Nephron progenitor cell (in vitro differentiated cells): ENCODE measurements around the gene ARID5B.

Source experiments
- DNase-seq: peaks from one replicate; pipeline ENCODE4 v3.0.0; 2021
- H3K27ac Mint-ChIP-seq: 2 replicates; pipeline ENCODE4 v1.8.0; 2021; ENCODE audit warnings: mild to moderate bottlenecking, moderate library complexity, mixed read lengths
- H3K27me3 Mint-ChIP-seq: 2 replicates; pipeline ENCODE4 v1.8.0; 2021; ENCODE audit warnings: mild to moderate bottlenecking, low read depth, mixed read lengths; ENCODE audit not compliant: poor library complexity
- H3K36me3 Mint-ChIP-seq: 2 replicates; pipeline ENCODE4 v1.8.0; 2021; ENCODE audit warnings: low read depth, mixed read lengths
- H3K4me1 Mint-ChIP-seq: 2 replicates; pipeline ENCODE4 v1.8.0; 2021; ENCODE audit warnings: mixed read lengths
- H3K4me3 Mint-ChIP-seq: 2 replicates; pipeline ENCODE4 v1.8.0; 2021; ENCODE audit warnings: mild to moderate bottlenecking, moderate library complexity, mixed read lengths
- H3K9me3 Mint-ChIP-seq: 2 replicates; pipeline ENCODE4 v1.8.0; 2021; ENCODE audit warnings: mild to moderate bottlenecking, moderate library complexity, mixed read lengths
- CTCF ChIP-seq: fragments of 200-600 bp; sonication (generic); IDR thresholded peaks from 2 replicates; pipeline ENCODE4 v1.5.0; 2021; ENCODE audit warnings: antibody characterized with exemption

ARID5B gene

GRCh38 chr10:61931620-61932332 is 30.3 kb downstream of the ARID5B start:
- no peak for DNase-seq
- no peaks in the 10 kb centered on the region for H3K27me3 Mint-ChIP-seq
- TF ChIP-seq CTCF, result no peak
- peaks cover 55% of the 10 kb centered on the region for H3K36me3 Mint-ChIP-seq
- H3K27ac Mint-ChIP-seq, result no peak overlapping the region
- H3K4me1 Mint-ChIP-seq, result no peaks in the 10 kb centered on the region
- no peak overlapping the region for H3K4me3 Mint-ChIP-seq
- peaks cover 25% of the 10 kb centered on the region for H3K9me3 Mint-ChIP-seq

- Mint-ChIP-seq H3K9me3 (peaks cover 25% of the 10 kb centered on the region), H3K36me3 (peaks cover 60% of the 10 kb centered on the region), H3K4me1 (peaks cover 5% of the 10 kb centered on the region), H3K27ac (no peak overlapping the region), H3K4me3 (no peak overlapping the region), H3K27me3 (no peaks in the 10 kb centered on the region)
- DNase-seq, result no peak
- no peak for TF ChIP-seq CTCF
Measured at GRCh38 chr10:61933859-61934555, 32.5 kb downstream of the ARID5B start.

GRCh38 chr10:61935077-61935476 is 33.6 kb downstream of the ARID5B start:
- H3K36me3 Mint-ChIP-seq, result peaks cover 54% of the 10 kb centered on the region
- no peak for TF ChIP-seq CTCF
- H3K27me3 Mint-ChIP-seq, result no peaks in the 10 kb centered on the region
- no peak for DNase-seq
- H3K27ac Mint-ChIP-seq, result peak overlapping the region; percentile 57
- H3K9me3 Mint-ChIP-seq, result peaks cover 20% of the 10 kb centered on the region
- H3K4me1 Mint-ChIP-seq, result peaks cover 5% of the 10 kb centered on the region
- H3K4me3 Mint-ChIP-seq, result no peak overlapping the region

- DNase-seq, result no peak
- Mint-ChIP-seq H3K27me3 (no peaks in the 10 kb centered on the region), H3K27ac (no peak overlapping the region), H3K4me1 (peaks cover 5% of the 10 kb centered on the region), H3K36me3 (peaks cover 57% of the 10 kb centered on the region), H3K4me3 (no peak overlapping the region), H3K9me3 (peaks cover 20% of the 10 kb centered on the region)
- no peak for TF ChIP-seq CTCF
Measured at GRCh38 chr10:61936770-61937169, 35.3 kb downstream of the ARID5B start.

- Mint-ChIP-seq H3K27me3 (no peaks in the 10 kb centered on the region), H3K4me1 (peaks cover 5% of the 10 kb centered on the region), H3K4me3 (no peak overlapping the region), H3K36me3 (peaks cover 52% of the 10 kb centered on the region), H3K27ac (no peak overlapping the region), H3K9me3 (peaks cover 11% of the 10 kb centered on the region)
- DNase-seq, result no peak
- no peak for TF ChIP-seq CTCF
Measured at GRCh38 chr10:61937631-61938351, 36.3 kb downstream of the ARID5B start.
